GM18505 (cell line): Measurements from ENCODE around the gene CGB3.

Experiments
- ATAC-seq: cut with Tn5 transposase; IDR thresholded peaks from one replicate; pipeline ENCODE4 v1.9.1; 2021; ENCODE audit not compliant: unreplicated experiment
- POLR2A ChIP-seq: IDR thresholded peaks from 4 replicates; pipeline ENCODE4 v1.6.1; 2011; ENCODE audit warnings: borderline replicate concordance; ENCODE audit not compliant: insufficient read depth, insufficient read length; ENCODE audit errors: extremely low read depth

Gene CGB3

GRCh38 chr19:49010453-49010852 lies 13.7 kb downstream of the CGB3 start:
- no peak for TF ChIP-seq POLR2A
- no peak for ATAC-seq

GRCh38 chr19:49009828-49010227 lies 14.3 kb downstream of the CGB3 start:
- TF ChIP-seq POLR2A: no peak
- ATAC-seq: no peak

GRCh38 chr19:49006905-49007304 lies 17.2 kb downstream of the CGB3 start:
- no peak for TF ChIP-seq POLR2A
- ATAC-seq: no peak

- no peak for TF ChIP-seq POLR2A
- no peak for ATAC-seq
Measured at GRCh38 chr19:49004964-49005614, 19.0 kb downstream of the CGB3 start.

- no peak for ATAC-seq
- no peak for TF ChIP-seq POLR2A
Measured at GRCh38 chr19:49004133-49004532, 20.0 kb downstream of the CGB3 start.

GRCh38 chr19:48999481-49000325 lies 24.4 kb downstream of the CGB3 start:
- no peak for ATAC-seq

GRCh38 chr19:48997972-48998371 lies 26.2 kb downstream of the CGB3 start:
- no peak for TF ChIP-seq POLR2A
- ATAC-seq: no peak

More at GRCh38 chr19:48999481-49000325, 24.4 kb downstream of the CGB3 start:
- TF ChIP-seq POLR2A: no peak

- no peak for TF ChIP-seq POLR2A
Measured at GRCh38 chr19:48994035-48994386, 30.1 kb downstream of the CGB3 start.

GRCh38 chr19:48993175-48994034 lies 30.7 kb downstream of the CGB3 start, which contains the start of the genes GYS1 and RUVBL2:
Gene GYS1 (minus strand): TSS chr19:48993309. CDS start chr19:48993112, 197 bp downstream.
Gene RUVBL2 (plus strand): TSS chr19:48993887. CDS start chr19:48993912, 25 bp downstream.
- ATAC-seq: peak; percentile 82
- TF ChIP-seq POLR2A: peak; percentile 88

More at GRCh38 chr19:48994035-48994386, 30.1 kb downstream of the CGB3 start:
- no peak for ATAC-seq

- peak; percentile 2 for ATAC-seq
- no peak for TF ChIP-seq POLR2A
Measured at GRCh38 chr19:48992581-48993174, 31.5 kb downstream of the CGB3 start.

- no peak for ATAC-seq
- no peak for TF ChIP-seq POLR2A
Measured at GRCh38 chr19:48991873-48992580, 32.1 kb downstream of the CGB3 start.

GRCh38 chr19:48991011-48991609 lies 33.0 kb downstream of the CGB3 start:
- TF ChIP-seq POLR2A: no peak
- no peak for ATAC-seq
